B cell (primary cell): ENCODE measurements around the gene ROPN1. TPM values are rescaled to one million over a fixed set of nuclear protein-coding genes. Genes with fewer than 3 reads are reported as not detected.

Source experiments
- ATAC-seq: fragments of 200-7000 bp; cut with Tn5 transposase; one replicate; pipeline ENCODE4 v1.10.0; 2021; ENCODE audit warnings: low read depth, mild to moderate bottlenecking, moderate number of reproducible peaks, moderate library complexity
- CTCF ChIA-PET: fragments of 350-600 bp; sonication (Branson Sonifier 250); formaldehyde crosslinking; loops from one replicate; lab custom pipeline; 2021; ENCODE audit warnings: antibody characterized with exemption, inconsistent platforms; lab: Charles Lee
- POLR2A ChIA-PET: fragments of 350-600 bp; sonication (Branson Sonifier 250); formaldehyde crosslinking; loops from one replicate; lab custom pipeline; 2021; ENCODE audit warnings: antibody characterized with exemption; lab: Charles Lee
- DNase-seq: peaks from one replicate; pipeline ENCODE4 v3.0.0; 2013
- H2AFZ ChIP-seq: 2 replicates; pipeline ENCODE4 v1.6.1; 2012; ENCODE audit warnings: mild to moderate bottlenecking, low read depth, low read length; ENCODE audit not compliant: insufficient read depth, poor library complexity, severe bottlenecking
- H3K27ac ChIP-seq, 2 donors: 1 replicate in 1 of 2; 2 replicates in 1 of 2; pipeline ENCODE4 v1.5.1; 2012 to 2013; ENCODE audit warnings: low read length in 2 of 2, mild to moderate bottlenecking in 2 of 2, moderate library complexity in 1 of 2
- H3K27me3 ChIP-seq, 4 experiments: fragments of 200-600 bp in 1 of 4; sonication (generic) in 1 of 4; replicated peaks in 1 of 4; 1 replicate in 2 of 4; 2 replicates in 2 of 4; pipeline versions ENCODE4 v1.6.1 to v1.7.0; 2013 to 2016; ENCODE audit warnings: low read length in 3 of 4, mild to moderate bottlenecking in 2 of 4, mixed read lengths in 1 of 4, moderate library complexity in 1 of 4; ENCODE audit not compliant: insufficient read depth in 4 of 4, control insufficient read depth in 3 of 4; ENCODE audit errors: control extremely low read depth in 1 of 4
- H3K36me3 ChIP-seq, 2 experiments: replicated peaks in 1 of 2; 1 replicate in 1 of 2; 2 replicates in 1 of 2; pipeline versions ENCODE4 v1.6.1 to v1.7.1; 2013; ENCODE audit warnings: low read length in 1 of 2; ENCODE audit not compliant: insufficient read depth in 2 of 2, control insufficient read depth in 1 of 2; ENCODE audit errors: control extremely low read depth in 1 of 2, extremely low read depth in 1 of 2
- H3K4me1 ChIP-seq, 2 donors: fragments of 200-600 bp in 1 of 2; sonication (generic) in 1 of 2; 1 replicate in 1 of 2; 2 replicates in 1 of 2; pipeline versions ENCODE4 v1.5.1 to v1.6.1; 2013 to 2017; ENCODE audit warnings: low read length in 2 of 2; ENCODE audit not compliant: control insufficient read depth in 2 of 2, insufficient read depth in 2 of 2
- H3K4me2 ChIP-seq: replicated peaks from 2 replicates; pipeline ENCODE3; 2012; ENCODE audit warnings: mild to moderate bottlenecking, low read depth, low read length; ENCODE audit not compliant: poor library complexity, severe bottlenecking
- H3K4me3 ChIP-seq, 5 experiments: fragments of 200-600 bp in 1 of 5; sonication (generic) in 1 of 5; 1 replicate in 3 of 5; 2 replicates in 2 of 5; pipeline versions ENCODE4 v1.5.1 to v1.7.0; 2011 to 2016; ENCODE audit warnings: low read length in 4 of 5, mild to moderate bottlenecking in 4 of 5, low read depth in 2 of 5, control low read depth in 1 of 5, moderate library complexity in 1 of 5; ENCODE audit not compliant: insufficient read depth in 1 of 5; ENCODE audit errors: control extremely low read depth in 1 of 5, extremely low read depth in 1 of 5
- H3K79me2 ChIP-seq: fragments of 200-600 bp; sonication (generic); one replicate; pipeline ENCODE4 v1.6.0; 2016; ENCODE audit warnings: low read length; ENCODE audit not compliant: control insufficient read depth, insufficient read depth
- H3K9ac ChIP-seq: fragments of 200-600 bp; sonication (generic); 2 replicates; pipeline ENCODE4 v1.6.1; 2017; ENCODE audit warnings: mild to moderate bottlenecking, low read length, moderate library complexity
- H3K9me3 ChIP-seq, 3 donors: one replicate each; pipeline versions ENCODE4 v1.6.1 to v1.7.1; 2013; ENCODE audit warnings: low read length in 2 of 3; ENCODE audit not compliant: control insufficient read depth in 2 of 3, insufficient read depth in 1 of 3; ENCODE audit errors: control extremely low read depth in 1 of 3
- H4K20me1 ChIP-seq: 2 replicates; pipeline ENCODE4 v1.6.0; 2012; ENCODE audit warnings: mild to moderate bottlenecking, low read length; ENCODE audit not compliant: insufficient read depth, control insufficient read depth, poor library complexity, severe bottlenecking
- H3K27ac Mint-ChIP-seq: one replicate; pipeline ENCODE4 v1.8.0; 2021; ENCODE audit warnings: mixed read lengths
- H3K27me3 Mint-ChIP-seq: one replicate; pipeline ENCODE4 v1.8.0; 2021; ENCODE audit warnings: mixed read lengths
- H3K4me1 Mint-ChIP-seq: one replicate; pipeline ENCODE4 v1.8.0; 2021; ENCODE audit warnings: mixed read lengths
- H3K4me3 Mint-ChIP-seq: one replicate; pipeline ENCODE4 v1.8.0; 2021; ENCODE audit warnings: mixed read lengths
- H3K9me3 Mint-ChIP-seq: one replicate; pipeline ENCODE4 v1.8.0; 2022; ENCODE audit warnings: mixed read lengths; ENCODE audit not compliant: insufficient read depth
- EZH2 ChIP-seq: IDR thresholded peaks from 2 replicates; pipeline ENCODE4 v1.6.1; 2012; ENCODE audit warnings: borderline replicate concordance, low read depth, mild to moderate bottlenecking, moderate library complexity, low read length; ENCODE audit not compliant: insufficient read depth, poor library complexity, severe bottlenecking
- WGBS: methylation state at CpG from one replicate; pipeline ENCODE4 v1.1.5; 2013; ENCODE audit warnings: missing lambda C conversion rate; ENCODE audit not compliant: insufficient coverage; 5-methylcytosine and 5-hydroxymethylcytosine counted together
- intact Hi-C: fragments of 100-400 bp; cut with micrococcal nuclease; formaldehyde crosslinking; loops from one replicate; pipeline ENCODE4 v1.10.0; 2022
- polyA plus RNA-seq: library from polyadenylated mRNA; depleted of rRNA; stranded (reverse); fragments of >200 nt; gene quantifications from 2 replicates; pipeline ENCODE4 v1.2.3, GENCODE V29; 2012
- total RNA-seq, 2 donors: library from RNA; stranded (reverse); fragments of 120-200 nt in 1 of 2; gene quantifications; 1 replicate in 1 of 2; 2 replicates in 1 of 2; pipeline versions ENCODE4 v1.2.3 to v1.2.4, GENCODE V29; 2013 to 2022
- TF ChIP-seq, protein P1 (sequence below): fragments of 200-600 bp; IDR thresholded peaks from one replicate; pipeline ENCODE4 v1.8.0; 2022; ENCODE audit warnings: antibody characterized with exemption, mild to moderate bottlenecking

ROPN1 gene
- total and polyA plus RNA-seq, 2 donors (not counting 1 experiment from before 2014, with no cell fraction given), result not detected

DNA sequence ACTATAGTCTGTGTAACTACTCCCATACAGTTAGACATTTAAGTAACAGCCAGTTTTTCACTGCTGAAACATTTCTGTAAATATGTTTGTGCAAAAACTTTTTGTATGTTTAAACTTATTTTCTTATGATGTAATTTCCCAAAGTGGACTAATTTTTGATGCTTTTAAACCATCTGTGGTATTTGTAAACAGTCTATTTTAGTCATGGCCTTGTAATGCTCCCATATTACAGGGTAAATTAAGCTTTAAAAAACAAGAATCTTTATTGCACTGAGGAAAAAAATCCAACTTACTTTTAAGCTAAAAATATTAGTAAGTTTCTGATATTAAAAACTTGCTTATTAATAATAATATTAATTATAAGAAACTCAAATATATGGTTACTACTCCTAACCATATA, 44.4 kb downstream of the ROPN1 start:
- ATAC-seq (no peak), DNase-seq (no peak)
- Histone ChIP-seq H3K4me2 (no peak overlapping the region), H4K20me1 (no peaks in the 10 kb centered on the region), H2AFZ (no peak overlapping the region), H3K27me3 (no peaks in the 10 kb centered on the region), H3K27ac (no peak overlapping the region), H3K79me2 (no peaks in the 10 kb centered on the region), H3K36me3 (peaks cover 8 to 23% of the 10 kb centered on the region in 2 experiments), H3K4me1 (no peaks in the 10 kb centered on the region), H3K9me3 (no peaks in the 10 kb centered on the region), H3K4me3 (no peak overlapping the region), H3K9ac (no peak overlapping the region)
- Mint-ChIP-seq H3K27me3 (no peaks in the 10 kb centered on the region), H3K4me3 (no peak overlapping the region), H3K4me1 (no peaks in the 10 kb centered on the region), H3K9me3 (no peaks in the 10 kb centered on the region), H3K27ac (no peak overlapping the region)
- POLR2A ChIA-PET, result no interaction called here
- intact Hi-C loops, result no loop called here
- CTCF ChIA-PET, result no interaction called here
- TF ChIP-seq, protein P1, sequence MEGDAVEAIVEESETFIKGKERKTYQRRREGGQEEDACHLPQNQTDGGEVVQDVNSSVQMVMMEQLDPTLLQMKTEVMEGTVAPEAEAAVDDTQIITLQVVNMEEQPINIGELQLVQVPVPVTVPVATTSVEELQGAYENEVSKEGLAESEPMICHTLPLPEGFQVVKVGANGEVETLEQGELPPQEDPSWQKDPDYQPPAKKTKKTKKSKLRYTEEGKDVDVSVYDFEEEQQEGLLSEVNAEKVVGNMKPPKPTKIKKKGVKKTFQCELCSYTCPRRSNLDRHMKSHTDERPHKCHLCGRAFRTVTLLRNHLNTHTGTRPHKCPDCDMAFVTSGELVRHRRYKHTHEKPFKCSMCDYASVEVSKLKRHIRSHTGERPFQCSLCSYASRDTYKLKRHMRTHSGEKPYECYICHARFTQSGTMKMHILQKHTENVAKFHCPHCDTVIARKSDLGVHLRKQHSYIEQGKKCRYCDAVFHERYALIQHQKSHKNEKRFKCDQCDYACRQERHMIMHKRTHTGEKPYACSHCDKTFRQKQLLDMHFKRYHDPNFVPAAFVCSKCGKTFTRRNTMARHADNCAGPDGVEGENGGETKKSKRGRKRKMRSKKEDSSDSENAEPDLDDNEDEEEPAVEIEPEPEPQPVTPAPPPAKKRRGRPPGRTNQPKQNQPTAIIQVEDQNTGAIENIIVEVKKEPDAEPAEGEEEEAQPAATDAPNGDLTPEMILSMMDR, result no peak
- TF ChIP-seq EZH2, result no peak

DNA sequence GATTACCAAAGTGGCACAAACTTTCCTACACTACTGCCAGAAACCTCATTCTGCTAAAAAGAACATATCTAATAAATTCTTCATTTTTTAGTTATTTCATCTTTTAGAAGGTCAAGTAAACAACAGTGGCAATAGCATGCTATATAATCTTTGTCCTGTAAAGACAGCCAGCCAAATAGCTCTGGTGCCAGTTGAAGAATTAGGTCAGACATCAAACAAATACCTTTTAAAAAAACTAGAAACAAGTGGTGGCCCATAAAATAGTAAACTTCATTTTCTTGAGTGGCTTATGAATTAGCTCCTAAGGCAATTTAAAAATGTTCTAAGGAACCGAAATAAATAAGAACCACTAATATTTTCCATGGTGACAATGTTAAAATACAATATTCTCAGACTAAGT, 50.4 kb downstream of the ROPN1 start:
- ChIA-PET CTCF (interaction anchor here (1.1 to 1.2 kb wide), 3 partner anchors 38 to 138 kb away, joined by 3 to 6 read pairs (median 5); partner anchors contain the start of gene KALRN), POLR2A (no interaction called here)
- Histone ChIP-seq H3K27me3 (no peaks in the 10 kb centered on the region), H3K79me2 (no peaks in the 10 kb centered on the region), H3K9ac (no peak overlapping the region), H2AFZ (no peak overlapping the region), H3K4me2 (no peak overlapping the region), H3K4me1 (no peaks in the 10 kb centered on the region), H3K4me3 (no peak overlapping the region), H3K9me3 (no peaks in the 10 kb centered on the region), H3K36me3 (peaks cover 4 to 9% of the 10 kb centered on the region in 2 experiments), H4K20me1 (no peaks in the 10 kb centered on the region), H3K27ac (no peak overlapping the region)
- H3K27me3 Mint-ChIP-seq, result no peaks in the 10 kb centered on the region
- H3K4me1 Mint-ChIP-seq, result no peaks in the 10 kb centered on the region
- ATAC-seq, result no peak
- no peak overlapping the region for H3K27ac Mint-ChIP-seq
- no peaks in the 10 kb centered on the region for H3K9me3 Mint-ChIP-seq
- WGBS, result no CpG with 5 or more reads among the region's 1 CpG
- H3K4me3 Mint-ChIP-seq, result no peak overlapping the region
- intact Hi-C loops, result no loop called here
- TF ChIP-seq EZH2, result no peak
- TF ChIP-seq, protein P1, result no peak
- no peak for DNase-seq
